OCI-LY3 (cell line): Measurements from ENCODE around the gene ZNF444.

ENCODE experiments used
- EZH2phosphoT487 ChIP-seq: fragments of 200-600 bp; shearing (Covaris generic); IDR thresholded peaks from 2 replicates; pipeline ENCODE4 v1.6.1; 2018; ENCODE audit warnings: antibody characterized with exemption, mixed run types, low read depth
- TF ChIP-seq, protein P1 (sequence below): fragments of 200-600, 300-600 bp; sonication (generic); IDR thresholded peaks from 2 replicates; pipeline ENCODE4 v1.5.1; 2014; ENCODE audit warnings: antibody characterized with exemption, low read length, low read depth

DNA sequence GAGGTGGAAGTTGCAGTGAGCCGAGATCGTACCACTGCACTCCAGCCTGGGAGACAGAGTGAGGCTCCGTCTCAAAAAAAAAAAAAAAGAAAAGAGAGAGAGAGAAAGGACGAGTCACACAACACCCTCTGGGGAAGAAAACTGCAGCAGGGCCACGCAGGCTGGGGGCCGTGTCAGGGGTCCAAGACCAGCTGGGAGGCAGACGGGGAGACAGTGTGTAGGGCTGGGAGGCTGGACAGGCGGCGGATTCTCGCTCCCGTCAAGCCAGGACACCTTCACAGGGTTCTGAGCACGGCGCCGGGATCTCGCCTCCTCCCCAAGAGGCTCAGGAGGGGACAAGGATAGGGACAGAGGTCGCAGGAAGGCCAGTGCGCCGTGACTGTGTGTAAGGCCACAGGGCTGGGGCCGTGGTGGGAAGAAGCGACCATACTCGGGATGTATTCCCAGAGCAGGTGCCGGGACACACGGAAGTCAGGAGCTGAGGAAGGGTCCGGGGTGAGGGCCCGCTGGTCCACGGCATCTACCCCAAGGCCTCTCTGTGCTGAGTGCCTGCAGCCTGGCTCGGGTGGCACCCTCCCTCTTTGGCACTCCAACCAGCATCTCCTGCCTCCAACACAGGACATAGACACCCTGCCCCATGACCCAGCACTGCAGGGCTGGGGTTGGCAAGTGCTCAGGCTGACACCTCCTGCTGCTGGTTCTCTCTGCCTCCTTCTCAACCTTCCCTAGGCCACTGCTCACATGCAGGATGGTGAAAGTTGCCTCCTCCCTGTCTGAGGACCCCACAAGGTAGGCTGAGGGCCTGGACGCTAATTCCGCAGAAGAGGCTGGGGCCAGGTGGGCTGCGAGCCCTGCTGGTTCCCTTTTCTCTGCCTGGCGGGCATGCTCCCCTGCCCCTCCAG is 41.2 kb upstream of the ZNF444 start:
- TF ChIP-seq, protein P1, sequence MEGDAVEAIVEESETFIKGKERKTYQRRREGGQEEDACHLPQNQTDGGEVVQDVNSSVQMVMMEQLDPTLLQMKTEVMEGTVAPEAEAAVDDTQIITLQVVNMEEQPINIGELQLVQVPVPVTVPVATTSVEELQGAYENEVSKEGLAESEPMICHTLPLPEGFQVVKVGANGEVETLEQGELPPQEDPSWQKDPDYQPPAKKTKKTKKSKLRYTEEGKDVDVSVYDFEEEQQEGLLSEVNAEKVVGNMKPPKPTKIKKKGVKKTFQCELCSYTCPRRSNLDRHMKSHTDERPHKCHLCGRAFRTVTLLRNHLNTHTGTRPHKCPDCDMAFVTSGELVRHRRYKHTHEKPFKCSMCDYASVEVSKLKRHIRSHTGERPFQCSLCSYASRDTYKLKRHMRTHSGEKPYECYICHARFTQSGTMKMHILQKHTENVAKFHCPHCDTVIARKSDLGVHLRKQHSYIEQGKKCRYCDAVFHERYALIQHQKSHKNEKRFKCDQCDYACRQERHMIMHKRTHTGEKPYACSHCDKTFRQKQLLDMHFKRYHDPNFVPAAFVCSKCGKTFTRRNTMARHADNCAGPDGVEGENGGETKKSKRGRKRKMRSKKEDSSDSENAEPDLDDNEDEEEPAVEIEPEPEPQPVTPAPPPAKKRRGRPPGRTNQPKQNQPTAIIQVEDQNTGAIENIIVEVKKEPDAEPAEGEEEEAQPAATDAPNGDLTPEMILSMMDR = no peak
- TF ChIP-seq EZH2phosphoT487 = no peak
